HEK293 (cell line): ENCODE measurements around the gene ERCC1.

Experiments used
- CTCF ChIA-PET: fragments of 350-600 bp; formaldehyde crosslinking; extraction: SDS; loops from one replicate; lab custom pipeline; 2021; ENCODE audit warnings: antibody characterized with exemption; lab: Yijun Ruan, JAX
- POLR2A ChIA-PET: fragments of 300-600 bp; formaldehyde crosslinking; extraction: SDS; loops from one replicate; lab custom pipeline; 2020; ENCODE audit warnings: antibody characterized with exemption, inconsistent platforms; lab: Yijun Ruan, JAX
- H3K27ac ChIP-seq: fragments of 200-500 bp; sonication (Bioruptor generic); 2 replicates; pipeline ENCODE4 v1.5.1; 2014; ENCODE audit warnings: low read depth, low read length, control low read depth, inconsistent platforms; ENCODE audit errors: extremely low read depth
- H3K36me3 ChIP-seq, 2 experiments: fragments of 200-500 bp in 1 of 2; sonication (Bioruptor generic) in 1 of 2; 1 replicate in 1 of 2; 2 replicates in 1 of 2; pipeline ENCODE4 v1.5.1; 2014 to 2017; ENCODE audit warnings: inconsistent platforms in 2 of 2, low read length in 2 of 2; ENCODE audit not compliant: control insufficient read depth in 2 of 2, insufficient read depth in 1 of 2
- H3K4me1 ChIP-seq: fragments of 200-500 bp; sonication (Bioruptor generic); 2 replicates; pipeline ENCODE4 v1.5.1; 2014; ENCODE audit warnings: mild to moderate bottlenecking, low read length, inconsistent platforms; ENCODE audit not compliant: control insufficient read depth, insufficient read depth
- H3K4me3 ChIP-seq: 2 replicates; pipeline ENCODE4 v1.5.1; 2011; ENCODE audit warnings: low read depth, mild to moderate bottlenecking, control low read depth, low read length, moderate library complexity
- H3K9me3 ChIP-seq: fragments of 200-500 bp; sonication (Bioruptor generic); 2 replicates; pipeline ENCODE4 v1.5.1; 2014; ENCODE audit warnings: low read depth, low read length, inconsistent platforms; ENCODE audit not compliant: control insufficient read depth, insufficient read depth
- GLI2 ChIP-seq: fragments of 450-650 bp; formaldehyde crosslinking; IDR thresholded peaks from 2 replicates; pipeline ENCODE4; 2017; ENCODE audit warnings: missing biosample characterization, missing genetic modification characterization, low read depth, borderline replicate concordance
- GLI4 ChIP-seq: fragments of 450-650 bp; formaldehyde crosslinking; IDR thresholded peaks from 2 replicates; pipeline ENCODE4 v1.5.1; 2016; ENCODE audit warnings: missing biosample characterization, missing genetic modification characterization
- GLIS2 ChIP-seq: fragments of 450-650 bp; formaldehyde crosslinking; IDR thresholded peaks from 2 replicates; pipeline ENCODE4 v1.5.1; 2016; ENCODE audit warnings: missing biosample characterization, missing genetic modification characterization
- MYNN ChIP-seq: fragments of 450-650 bp; formaldehyde crosslinking; IDR thresholded peaks from 2 replicates; pipeline ENCODE4 v1.5.1; 2016; ENCODE audit warnings: missing biosample characterization, missing genetic modification characterization, borderline replicate concordance
- SP2 ChIP-seq: fragments of 450-650 bp; formaldehyde crosslinking; IDR thresholded peaks from 2 replicates; pipeline ENCODE4 v1.5.1; 2016; ENCODE audit warnings: missing biosample characterization, missing genetic modification characterization
- SP3 ChIP-seq: fragments of 450-650 bp; formaldehyde crosslinking; IDR thresholded peaks from 2 replicates; pipeline ENCODE4 v1.5.1; 2016; ENCODE audit warnings: missing biosample characterization, missing genetic modification characterization
- YY2 ChIP-seq: fragments of 450-650 bp; formaldehyde crosslinking; IDR thresholded peaks from 2 replicates; pipeline ENCODE4 v1.5.1; 2016; ENCODE audit warnings: missing biosample characterization, missing genetic modification characterization
- ZBTB7A ChIP-seq: fragments of 450-650 bp; formaldehyde crosslinking; IDR thresholded peaks from 2 replicates; pipeline ENCODE4 v1.5.1; 2016; ENCODE audit warnings: low read depth, missing biosample characterization, missing genetic modification characterization
- ZIC2 ChIP-seq: fragments of 450-650 bp; formaldehyde crosslinking; IDR thresholded peaks from 2 replicates; pipeline ENCODE4 v1.5.1; 2016; ENCODE audit warnings: missing biosample characterization, missing genetic modification characterization
- ZNF10 ChIP-seq: fragments of 450-650 bp; formaldehyde crosslinking; IDR thresholded peaks from 2 replicates; pipeline ENCODE4 v1.5.1; 2017; ENCODE audit warnings: missing biosample characterization, missing genetic modification characterization
- ZNF157 ChIP-seq: fragments of 450-650 bp; formaldehyde crosslinking; IDR thresholded peaks from 2 replicates; pipeline ENCODE4 v1.5.1; 2016; ENCODE audit warnings: missing biosample characterization, missing genetic modification characterization
- ZNF2 ChIP-seq: fragments of 450-650 bp; formaldehyde crosslinking; IDR thresholded peaks from 2 replicates; pipeline ENCODE4 v1.5.1; 2016; ENCODE audit warnings: missing biosample characterization, missing genetic modification characterization
- ZNF202 ChIP-seq: fragments of 450-650 bp; formaldehyde crosslinking; IDR thresholded peaks from 2 replicates; pipeline ENCODE4 v1.5.1; 2016; ENCODE audit warnings: missing biosample characterization, missing genetic modification characterization, borderline replicate concordance
- ZNF266 ChIP-seq: fragments of 450-650 bp; formaldehyde crosslinking; IDR thresholded peaks from 2 replicates; pipeline ENCODE4 v1.5.1; 2016; ENCODE audit warnings: missing biosample characterization, missing genetic modification characterization, low read depth
- ZNF302 ChIP-seq: fragments of 450-650 bp; formaldehyde crosslinking; IDR thresholded peaks from 2 replicates; pipeline ENCODE4 v1.5.1; 2016; ENCODE audit warnings: missing biosample characterization, missing genetic modification characterization, low read depth
- ZNF341 ChIP-seq: fragments of 450-650 bp; formaldehyde crosslinking; IDR thresholded peaks from 2 replicates; pipeline ENCODE4; 2016; ENCODE audit warnings: low read depth, missing biosample characterization, missing genetic modification characterization
- ZNF48 ChIP-seq: fragments of 450-650 bp; formaldehyde crosslinking; IDR thresholded peaks from 2 replicates; pipeline ENCODE4 v1.5.1; 2016; ENCODE audit warnings: missing biosample characterization, missing genetic modification characterization
- ZNF530 ChIP-seq: fragments of 450-650 bp; formaldehyde crosslinking; IDR thresholded peaks from 2 replicates; pipeline ENCODE4 v1.5.1; 2016; ENCODE audit warnings: low read depth, missing biosample characterization, missing genetic modification characterization
- ZNF544 ChIP-seq: fragments of 450-650 bp; formaldehyde crosslinking; IDR thresholded peaks from 2 replicates; pipeline ENCODE4 v1.5.0; 2017; ENCODE audit warnings: missing biosample characterization, missing genetic modification characterization
- ZNF658 ChIP-seq: fragments of 450-650 bp; formaldehyde crosslinking; IDR thresholded peaks from 2 replicates; pipeline ENCODE4; 2016; ENCODE audit warnings: missing biosample characterization, missing genetic modification characterization
- ZNF830 ChIP-seq: fragments of 450-650 bp; IDR thresholded peaks from 2 replicates; pipeline ENCODE4 v1.5.0; 2018; ENCODE audit warnings: missing biosample characterization, missing genetic modification characterization, low read depth, mild to moderate bottlenecking, moderate library complexity
- ZNF843 ChIP-seq: fragments of 450-650 bp; formaldehyde crosslinking; IDR thresholded peaks from 2 replicates; pipeline ENCODE4 v1.5.1; 2016; ENCODE audit warnings: missing biosample characterization, missing genetic modification characterization
- ZSCAN23 ChIP-seq: fragments of 450-650 bp; formaldehyde crosslinking; IDR thresholded peaks from 2 replicates; pipeline ENCODE4 v1.5.1; 2016; ENCODE audit warnings: missing biosample characterization, missing genetic modification characterization
- ZSCAN30 ChIP-seq: fragments of 450-650 bp; IDR thresholded peaks from 2 replicates; pipeline ENCODE4 v1.5.1; 2018; ENCODE audit warnings: missing biosample characterization, mild to moderate bottlenecking, missing genetic modification characterization, moderate library complexity
- TF ChIP-seq, protein P1 (sequence below): fragments of 450-650 bp; formaldehyde crosslinking; IDR thresholded peaks from 2 replicates; pipeline ENCODE4 v1.5.1; 2017; ENCODE audit warnings: missing biosample characterization, missing genetic modification characterization
- TF ChIP-seq, protein P2 (sequence below): fragments of 450-650 bp; formaldehyde crosslinking; IDR thresholded peaks from 2 replicates; pipeline ENCODE4 v1.5.1; 2016; ENCODE audit warnings: missing biosample characterization, missing genetic modification characterization
- TF ChIP-seq, protein P3 (sequence below): fragments of 450-650 bp; formaldehyde crosslinking; IDR thresholded peaks from 2 replicates; pipeline ENCODE4 v1.5.1; 2016; ENCODE audit warnings: missing biosample characterization, missing genetic modification characterization
- TF ChIP-seq, protein P4 (sequence below): fragments of 450-650 bp; formaldehyde crosslinking; IDR thresholded peaks from 2 replicates; pipeline ENCODE4 v1.5.1; 2017; ENCODE audit warnings: missing biosample characterization, missing genetic modification characterization

Gene ERCC1

DNA sequence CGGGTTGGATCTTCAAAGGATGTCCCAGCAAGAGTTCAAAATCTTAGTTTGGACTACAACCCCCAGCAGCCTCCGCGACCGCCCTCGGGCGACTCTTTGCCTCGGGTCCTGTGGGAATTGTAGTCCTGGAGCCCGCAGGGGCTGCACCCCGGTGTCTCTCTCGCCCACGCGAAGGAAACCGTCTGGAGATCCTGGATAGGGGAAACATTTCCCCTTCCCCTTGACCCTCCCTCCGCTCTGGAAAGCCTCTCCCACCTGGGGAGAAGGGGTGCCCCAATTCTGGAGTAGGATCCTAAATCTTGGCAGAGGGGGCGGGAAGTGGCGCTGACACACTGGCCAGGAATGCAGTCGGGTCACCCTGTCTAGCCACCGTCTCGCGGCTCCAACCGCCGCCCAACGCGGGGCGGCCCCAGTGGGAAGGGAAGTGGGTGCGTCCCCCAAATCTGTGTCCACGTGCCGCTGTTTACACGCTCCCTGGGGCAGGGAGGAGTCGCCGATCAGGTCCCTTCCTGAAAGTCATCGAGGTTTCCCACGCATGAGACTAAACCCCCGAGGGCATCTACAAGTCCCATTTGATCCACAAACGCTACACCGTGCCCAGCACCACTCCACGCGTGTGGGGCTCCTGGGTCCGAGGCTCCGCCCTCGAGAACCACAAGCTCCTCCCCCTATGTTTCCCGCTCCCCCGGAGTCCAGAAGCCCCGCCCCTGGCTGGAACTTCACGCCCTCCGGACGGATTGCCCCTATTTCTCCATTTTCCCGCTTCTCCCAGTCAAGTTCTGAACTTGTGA, 18.1 kb downstream of the ERCC1 start (continued):
- TF ChIP-seq ZSCAN30 (tag by site-specific recombination) (no peak; the same call in 1 of the 2 replicates), ZNF830 (no peak), SP3 (tag by site-specific recombination) (peak; percentile 89; the same call in 1 of the 2 replicates), ZNF2 (tag by site-specific recombination) (no peak), ZNF530 (tag by site-specific recombination) (no peak), ZNF843 (tag by site-specific recombination) (peak; percentile 55; the same call in 1 of the 2 replicates), YY2 (no peak), ZNF341 (tag by site-specific recombination) (peak; percentile 40; the same call in 1 of the 2 replicates)
- TF ChIP-seq, protein P1, sequence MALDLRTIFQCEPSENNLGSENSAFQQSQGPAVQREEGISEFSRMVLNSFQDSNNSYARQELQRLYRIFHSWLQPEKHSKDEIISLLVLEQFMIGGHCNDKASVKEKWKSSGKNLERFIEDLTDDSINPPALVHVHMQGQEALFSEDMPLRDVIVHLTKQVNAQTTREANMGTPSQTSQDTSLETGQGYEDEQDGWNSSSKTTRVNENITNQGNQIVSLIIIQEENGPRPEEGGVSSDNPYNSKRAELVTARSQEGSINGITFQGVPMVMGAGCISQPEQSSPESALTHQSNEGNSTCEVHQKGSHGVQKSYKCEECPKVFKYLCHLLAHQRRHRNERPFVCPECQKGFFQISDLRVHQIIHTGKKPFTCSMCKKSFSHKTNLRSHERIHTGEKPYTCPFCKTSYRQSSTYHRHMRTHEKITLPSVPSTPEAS = 0 out of 2 replicates have a peak, but pooled peaks have one; percentile 3
- TF ChIP-seq, all 188 proteins: peak for 45

DNA sequence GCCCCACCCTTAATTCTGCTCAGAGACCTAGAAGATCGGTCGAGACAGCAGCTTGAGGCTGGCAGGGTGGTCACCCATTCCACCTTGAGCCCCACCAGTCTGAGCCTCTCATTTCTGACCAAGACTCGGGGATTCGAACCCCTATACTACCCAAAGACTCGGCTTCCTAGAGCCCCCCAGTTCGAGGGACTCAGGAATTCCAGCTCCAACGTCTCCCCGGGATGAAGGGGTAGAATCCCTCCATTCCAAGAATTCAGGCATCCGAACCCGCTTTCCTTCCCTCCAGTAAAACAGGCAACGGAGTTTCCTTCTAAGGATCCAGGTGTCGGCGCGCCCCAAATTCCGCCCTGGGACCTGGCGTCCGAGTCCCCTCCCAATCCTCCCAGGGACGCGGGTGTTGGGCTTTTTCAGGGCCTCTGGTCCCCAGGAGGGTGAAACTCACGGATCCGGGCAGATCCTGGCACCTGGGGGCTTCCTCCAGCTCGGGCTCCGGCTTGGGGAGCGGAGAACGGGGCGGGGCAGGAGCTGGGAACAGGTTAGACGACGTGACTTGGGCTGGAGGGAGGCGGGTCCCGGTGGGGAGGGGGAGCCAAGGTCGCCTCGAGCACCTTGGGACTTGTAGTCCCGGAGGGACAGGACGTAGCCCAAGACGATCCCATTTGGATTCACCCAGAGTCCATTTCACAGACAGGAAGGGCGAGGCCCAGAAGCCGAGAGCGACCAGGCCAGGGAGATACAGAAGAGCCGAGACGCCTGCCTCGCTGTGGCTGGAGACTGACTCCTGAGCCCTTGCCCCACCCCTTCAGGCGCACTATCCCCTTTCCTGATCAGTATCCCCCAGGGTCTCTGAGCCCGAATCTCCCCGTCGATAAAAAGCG, 18.9 kb downstream of the ERCC1 start, which contains the start of gene PPP1R13L:
Gene PPP1R13L (minus strand): TSS at position 513 of the 878 bp plus-strand sequence. CDS start 6,751 bp downstream, outside the sequence.
- ChIA-PET CTCF (interaction anchor here (0.6 to 3.7 kb wide), 16 partner anchors 11 to 636 kb away, joined by 3 to 32 read pairs (median 4); no protein-coding TSS in a partner anchor), POLR2A (interaction anchor here (0.6 to 2.3 kb wide), 4 partner anchors 10 to 81 kb away, joined by 3 to 7 read pairs (median 5); no protein-coding TSS in a partner anchor)
- 0 out of 2 replicates have a peak, but pooled peaks cover 7% of the 10 kb centered on the region for H3K4me1 ChIP-seq
- peak within 1 kb of the TSS; percentile 82 for H3K4me3 ChIP-seq
- no peaks in the 10 kb centered on the region for H3K9me3 ChIP-seq
- peak within 1 kb of the TSS; percentile 96 for H3K27ac ChIP-seq
- H3K36me3 ChIP-seq = peaks cover 0 to 8% of the 10 kb centered on the region in 2 experiments; a peak in 2 of 3 replicates
- 0 out of 2 replicates have a peak, but pooled peaks have one; percentile 43 for TF ChIP-seq GLI4 (tag by site-specific recombination)
- no peak for TF ChIP-seq ZSCAN23
- TF ChIP-seq, protein P2, sequence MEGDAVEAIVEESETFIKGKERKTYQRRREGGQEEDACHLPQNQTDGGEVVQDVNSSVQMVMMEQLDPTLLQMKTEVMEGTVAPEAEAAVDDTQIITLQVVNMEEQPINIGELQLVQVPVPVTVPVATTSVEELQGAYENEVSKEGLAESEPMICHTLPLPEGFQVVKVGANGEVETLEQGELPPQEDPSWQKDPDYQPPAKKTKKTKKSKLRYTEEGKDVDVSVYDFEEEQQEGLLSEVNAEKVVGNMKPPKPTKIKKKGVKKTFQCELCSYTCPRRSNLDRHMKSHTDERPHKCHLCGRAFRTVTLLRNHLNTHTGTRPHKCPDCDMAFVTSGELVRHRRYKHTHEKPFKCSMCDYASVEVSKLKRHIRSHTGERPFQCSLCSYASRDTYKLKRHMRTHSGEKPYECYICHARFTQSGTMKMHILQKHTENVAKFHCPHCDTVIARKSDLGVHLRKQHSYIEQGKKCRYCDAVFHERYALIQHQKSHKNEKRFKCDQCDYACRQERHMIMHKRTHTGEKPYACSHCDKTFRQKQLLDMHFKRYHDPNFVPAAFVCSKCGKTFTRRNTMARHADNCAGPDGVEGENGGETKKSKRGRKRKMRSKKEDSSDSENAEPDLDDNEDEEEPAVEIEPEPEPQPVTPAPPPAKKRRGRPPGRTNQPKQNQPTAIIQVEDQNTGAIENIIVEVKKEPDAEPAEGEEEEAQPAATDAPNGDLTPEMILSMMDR (tag by site-specific recombination) = no peak
- TF ChIP-seq GLIS2 (tag by site-specific recombination) = no peak
- TF ChIP-seq MYNN (tag by site-specific recombination) = no peak
- no peak for TF ChIP-seq ZNF658 (tag by site-specific recombination)
- TF ChIP-seq, protein P3, sequence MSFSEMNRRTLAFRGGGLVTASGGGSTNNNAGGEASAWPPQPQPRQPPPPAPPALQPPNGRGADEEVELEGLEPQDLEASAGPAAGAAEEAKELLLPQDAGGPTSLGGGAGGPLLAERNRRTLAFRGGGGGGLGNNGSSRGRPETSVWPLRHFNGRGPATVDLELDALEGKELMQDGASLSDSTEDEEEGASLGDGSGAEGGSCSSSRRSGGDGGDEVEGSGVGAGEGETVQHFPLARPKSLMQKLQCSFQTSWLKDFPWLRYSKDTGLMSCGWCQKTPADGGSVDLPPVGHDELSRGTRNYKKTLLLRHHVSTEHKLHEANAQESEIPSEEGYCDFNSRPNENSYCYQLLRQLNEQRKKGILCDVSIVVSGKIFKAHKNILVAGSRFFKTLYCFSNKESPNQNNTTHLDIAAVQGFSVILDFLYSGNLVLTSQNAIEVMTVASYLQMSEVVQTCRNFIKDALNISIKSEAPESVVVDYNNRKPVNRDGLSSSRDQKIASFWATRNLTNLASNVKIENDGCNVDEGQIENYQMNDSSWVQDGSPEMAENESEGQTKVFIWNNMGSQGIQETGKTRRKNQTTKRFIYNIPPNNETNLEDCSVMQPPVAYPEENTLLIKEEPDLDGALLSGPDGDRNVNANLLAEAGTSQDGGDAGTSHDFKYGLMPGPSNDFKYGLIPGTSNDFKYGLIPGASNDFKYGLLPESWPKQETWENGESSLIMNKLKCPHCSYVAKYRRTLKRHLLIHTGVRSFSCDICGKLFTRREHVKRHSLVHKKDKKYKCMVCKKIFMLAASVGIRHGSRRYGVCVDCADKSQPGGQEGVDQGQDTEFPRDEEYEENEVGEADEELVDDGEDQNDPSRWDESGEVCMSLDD (tag by site-specific recombination) = peak; percentile 32; the same call in 1 of the 2 replicates
- no peak for TF ChIP-seq ZNF157 (tag by site-specific recombination)
- no peak for TF ChIP-seq ZIC2 (tag by site-specific recombination)
- TF ChIP-seq ZNF266 = no peak
- no peak for TF ChIP-seq GLI2 (tag by site-specific recombination)
- no peak for TF ChIP-seq ZNF10 (tag by site-specific recombination)
- TF ChIP-seq ZBTB7A (tag by site-specific recombination) = no peak
- TF ChIP-seq, protein P4, sequence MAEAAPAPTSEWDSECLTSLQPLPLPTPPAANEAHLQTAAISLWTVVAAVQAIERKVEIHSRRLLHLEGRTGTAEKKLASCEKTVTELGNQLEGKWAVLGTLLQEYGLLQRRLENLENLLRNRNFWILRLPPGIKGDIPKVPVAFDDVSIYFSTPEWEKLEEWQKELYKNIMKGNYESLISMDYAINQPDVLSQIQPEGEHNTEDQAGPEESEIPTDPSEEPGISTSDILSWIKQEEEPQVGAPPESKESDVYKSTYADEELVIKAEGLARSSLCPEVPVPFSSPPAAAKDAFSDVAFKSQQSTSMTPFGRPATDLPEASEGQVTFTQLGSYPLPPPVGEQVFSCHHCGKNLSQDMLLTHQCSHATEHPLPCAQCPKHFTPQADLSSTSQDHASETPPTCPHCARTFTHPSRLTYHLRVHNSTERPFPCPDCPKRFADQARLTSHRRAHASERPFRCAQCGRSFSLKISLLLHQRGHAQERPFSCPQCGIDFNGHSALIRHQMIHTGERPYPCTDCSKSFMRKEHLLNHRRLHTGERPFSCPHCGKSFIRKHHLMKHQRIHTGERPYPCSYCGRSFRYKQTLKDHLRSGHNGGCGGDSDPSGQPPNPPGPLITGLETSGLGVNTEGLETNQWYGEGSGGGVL (tag by site-specific recombination) = no peak
- no peak for TF ChIP-seq ZNF202
- TF ChIP-seq ZNF302 (tag by site-specific recombination) = no peak
- no peak for TF ChIP-seq ZNF544
- no peak for TF ChIP-seq ZNF48 (tag by site-specific recombination)
- peak; percentile 61 for TF ChIP-seq SP2 (tag by site-specific recombination)
- no peak for TF ChIP-seq ZNF830
